IMR-90 (cell line): Measurements from ENCODE around the gene PSKH1. TPM values are rescaled to one million over a fixed set of nuclear protein-coding genes. Genes with fewer than 3 reads are reported as not detected.

Source experiments
- ATAC-seq: fragments of 200-7000 bp; cut with Tn5 transposase; 2 replicates; pipeline ENCODE4 v1.9.1; 2020; ENCODE audit warnings: low read depth, mild to moderate bottlenecking, moderate library complexity
- BruUV-seq: library from RNA; stranded (reverse); fragments of 400-500 nt; replicated peaks from 2 replicates; lab custom pipeline; 2021; lab: Mats Ljungman, UMichigan
- CTCF ChIA-PET: fragments of 300-600 bp; formaldehyde crosslinking; extraction: SDS; loops from one replicate; lab custom pipeline; 2021; ENCODE audit warnings: antibody characterized with exemption; lab: Yijun Ruan, JAX
- POLR2A ChIA-PET: fragments of 300-600 bp; sonication (Branson Sonifier 250); formaldehyde crosslinking; loops from one replicate; lab custom pipeline; 2022; ENCODE audit warnings: antibody characterized with exemption; ENCODE audit not compliant: unreplicated experiment; lab: Charles Lee
- DNase-seq: peaks from one replicate; pipeline ENCODE4 v3.0.0; 2013
- H2AFZ ChIP-seq: replicated peaks from 2 replicates; pipeline ENCODE3; 2013; ENCODE audit warnings: low read length, mild to moderate bottlenecking; ENCODE audit not compliant: poor library complexity
- H2AK5ac ChIP-seq: 2 replicates; pipeline ENCODE4 v1.6.1; 2013; ENCODE audit warnings: low read depth, low read length, inconsistent platforms
- H2AK9ac ChIP-seq: replicated peaks from 2 replicates; pipeline ENCODE3; 2013; ENCODE audit warnings: mild to moderate bottlenecking, low read depth, low read length, moderate library complexity; ENCODE audit not compliant: poor library complexity
- H2BK120ac ChIP-seq: 2 replicates; pipeline ENCODE4 v1.6.1; 2013; ENCODE audit warnings: low read depth, low read length, inconsistent platforms
- H2BK15ac ChIP-seq: 3 replicates; pipeline ENCODE4 v1.6.1; 2013; ENCODE audit warnings: low read depth, low read length, inconsistent platforms
- H2BK20ac ChIP-seq: 2 replicates; pipeline ENCODE4 v1.6.1; 2013; ENCODE audit warnings: low read depth, mild to moderate bottlenecking, inconsistent platforms, low read length, moderate library complexity
- H2BK5ac ChIP-seq: 2 replicates; pipeline ENCODE4 v1.6.1; 2013; ENCODE audit warnings: mild to moderate bottlenecking, low read depth, low read length, inconsistent platforms; ENCODE audit not compliant: poor library complexity, severe bottlenecking
- H3K14ac ChIP-seq: replicated peaks from 2 replicates; pipeline ENCODE4 v1.6.1; 2013; ENCODE audit warnings: low read depth, low read length, inconsistent platforms
- H3K18ac ChIP-seq: 2 replicates; pipeline ENCODE4 v1.6.1; 2013; ENCODE audit warnings: low read depth, low read length, control low read depth
- H3K23ac ChIP-seq: 2 replicates; pipeline ENCODE4 v1.6.1; 2013; ENCODE audit warnings: low read depth, low read length, inconsistent platforms
- H3K27ac ChIP-seq: 2 replicates; pipeline ENCODE4 v1.5.1; 2013; ENCODE audit warnings: mild to moderate bottlenecking, control low read depth, low read length; ENCODE audit not compliant: insufficient read depth
- H3K27me3 ChIP-seq: 2 replicates; pipeline ENCODE4 v1.6.1; 2013; ENCODE audit warnings: low read length; ENCODE audit not compliant: control insufficient read depth, insufficient read depth
- H3K36me3 ChIP-seq: 2 replicates; pipeline ENCODE4 v1.6.1; 2013; ENCODE audit warnings: low read length, mixed read lengths; ENCODE audit not compliant: control insufficient read depth, insufficient read depth
- H3K4ac ChIP-seq: 2 replicates; pipeline ENCODE4 v1.6.1; 2013; ENCODE audit warnings: low read depth, low read length, inconsistent platforms
- H3K4me1 ChIP-seq: 2 replicates; pipeline ENCODE4 v1.6.1; 2013; ENCODE audit warnings: low read length, mixed read lengths; ENCODE audit not compliant: control insufficient read depth, insufficient read depth
- H3K4me2 ChIP-seq: 2 replicates; pipeline ENCODE4 v1.6.1; 2013; ENCODE audit warnings: low read depth, mild to moderate bottlenecking, control low read depth, low read length, moderate library complexity
- H3K4me3 ChIP-seq: 2 replicates; pipeline ENCODE4 v1.5.1; 2013; ENCODE audit warnings: low read depth, mild to moderate bottlenecking, control low read depth, low read length, moderate library complexity; ENCODE audit not compliant: insufficient read depth
- H3K56ac ChIP-seq: 2 replicates; pipeline ENCODE4 v1.6.1; 2013; ENCODE audit warnings: low read length, inconsistent platforms; ENCODE audit not compliant: insufficient read depth; ENCODE audit errors: extremely low read depth
- H3K79me1 ChIP-seq, 2 experiments: 2 replicates each; pipeline ENCODE4 v1.6.1; 2013; ENCODE audit warnings: low read length in 2 of 2, inconsistent platforms in 1 of 2, low read depth in 1 of 2
- H3K9ac ChIP-seq: 2 replicates; pipeline ENCODE4 v1.6.1; 2013; ENCODE audit warnings: low read depth, low read length, control low read depth
- H3K9me1 ChIP-seq: 2 replicates; pipeline ENCODE4 v1.6.1; 2013; ENCODE audit warnings: low read length, inconsistent platforms; ENCODE audit not compliant: insufficient read depth
- H3K9me3 ChIP-seq: 2 replicates; pipeline ENCODE4 v1.6.1; 2013; ENCODE audit warnings: low read length; ENCODE audit not compliant: control insufficient read depth, insufficient read depth
- H4K20me1 ChIP-seq: 2 replicates; pipeline ENCODE4 v1.6.1; 2013; ENCODE audit warnings: low read length, inconsistent platforms; ENCODE audit not compliant: insufficient read depth
- H4K5ac ChIP-seq: 2 replicates; pipeline ENCODE4 v1.6.1; 2013; ENCODE audit warnings: mild to moderate bottlenecking, low read depth, low read length, control low read depth
- H4K8ac ChIP-seq, 2 experiments: 2 replicates each; pipeline ENCODE4 v1.6.1; 2013; ENCODE audit warnings: low read depth in 2 of 2, low read length in 2 of 2, control low read depth in 1 of 2, inconsistent platforms in 1 of 2
- H4K91ac ChIP-seq: 2 replicates; pipeline ENCODE4 v1.6.1; 2013; ENCODE audit warnings: low read depth, low read length, inconsistent platforms; ENCODE audit not compliant: insufficient read depth
- BHLHE40 ChIP-seq: fragments of 150-350 bp; IDR thresholded peaks from 2 replicates; pipeline ENCODE4 v1.6.1; 2016; ENCODE audit warnings: mild to moderate bottlenecking, low read depth, low read length
- FOS ChIP-seq: fragments of 150-350 bp; IDR thresholded peaks from 2 replicates; pipeline ENCODE4 v1.6.1; 2016; ENCODE audit warnings: low read depth, low read length
- MXI1 ChIP-seq: IDR thresholded peaks from 2 replicates; pipeline ENCODE4 v1.6.1; 2012; ENCODE audit warnings: low read depth, mild to moderate bottlenecking, low read length, moderate library complexity, borderline replicate concordance
- POLR2A ChIP-seq: IDR thresholded peaks from 2 replicates; pipeline ENCODE4 v1.6.1; 2012; ENCODE audit warnings: mild to moderate bottlenecking, low read depth, low read length
- RFX5 ChIP-seq: IDR thresholded peaks from 2 replicates; pipeline ENCODE4 v1.8.0; 2012; ENCODE audit warnings: low read depth, mild to moderate bottlenecking, low read length, moderate library complexity
- SMC3 ChIP-seq: fragments of 150-350 bp; IDR thresholded peaks from 2 replicates; pipeline ENCODE4 v1.6.1; 2016; ENCODE audit warnings: low read depth, mild to moderate bottlenecking, antibody characterized with exemption, low read length, moderate library complexity
- USF2 ChIP-seq: fragments of 150-350 bp; IDR thresholded peaks from 2 replicates; pipeline ENCODE4 v1.6.1; 2017; ENCODE audit warnings: mild to moderate bottlenecking, antibody characterized with exemption, low read length, low read depth
- WGBS, 2 experiments: methylation state at CpG; one replicate each; pipeline versions ENCODE4 v1.1.5 to v1.1.7; 2013; ENCODE audit warnings: missing lambda C conversion rate in 2 of 2; ENCODE audit not compliant: insufficient read length in 1 of 2; ENCODE audit errors: extremely low coverage in 2 of 2; 5-methylcytosine and 5-hydroxymethylcytosine counted together
- dilution Hi-C: fragments of 300-500 bp; cut with HindIII; formaldehyde crosslinking; loops from one replicate; pipeline ENCODE4 v1.14.3; 2018; ENCODE audit warnings: low sequenced_read_pairs; ENCODE audit not compliant: unreplicated experiment
- in situ Hi-C: fragments of 300-500 bp; cut with MboI; formaldehyde crosslinking; loops from 3 replicates; pipeline ENCODE4 v1.14.3; 2019; ENCODE audit warnings: low sequenced_read_pairs, inconsistent platforms, mixed read lengths
- intact Hi-C: fragments of 100-400 bp; cut with micrococcal nuclease; formaldehyde crosslinking; loops from 2 replicates; pipeline ENCODE4 v1.10.0; 2022
- polyA plus RNA-seq, 3 experiments: library from polyadenylated mRNA; depleted of rRNA; stranded (reverse); fragments of >200 nt; gene quantifications; 2 replicates each; pipeline ENCODE4 v1.2.3, GENCODE V29; 2012; ENCODE audit warnings: low replicate concordance in 1 of 3
- total RNA-seq: library from RNA; depleted of rRNA; stranded (reverse); fragments of >200 nt; gene quantifications from 2 replicates; pipeline ENCODE4 v1.2.3, GENCODE V29; 2012

The PSKH1 gene
- total and polyA plus RNA-seq, 2 of the 4 experiments (the other 2 are of a cell fraction), result 11.5 to 26.7 TPM

GRCh38 chr16:67880584-67880983 is 12.5 kb upstream of the PSKH1 start:
- Histone ChIP-seq H4K8ac (no peak overlapping the region), H3K36me3 (peaks cover 83% of the 10 kb centered on the region), H3K27ac (no peak overlapping the region), H3K79me1 (peaks cover 11 to 31% of the 10 kb centered on the region in 2 experiments; a peak in 3 of 4 replicates), H3K9me1 (peaks cover 3% of the 10 kb centered on the region; the same call in 1 of the 2 replicates), H2BK5ac (no peak overlapping the region), H3K9me3 (no peaks in the 10 kb centered on the region), H2AK5ac (no peak overlapping the region), H3K23ac (no peak overlapping the region), H4K20me1 (peaks cover 52% of the 10 kb centered on the region), H3K4me2 (no peak overlapping the region), H2BK15ac (no peak overlapping the region), H2AK9ac (no peak overlapping the region), H3K4me3 (no peak overlapping the region), H3K27me3 (no peaks in the 10 kb centered on the region), H2BK20ac (no peak overlapping the region), H3K9ac (no peak overlapping the region), H3K14ac (no peak overlapping the region), H3K56ac (no peak overlapping the region), H2AFZ (no peak overlapping the region), H4K5ac (no peak overlapping the region), H2BK120ac (no peak overlapping the region), H3K18ac (no peak overlapping the region), H3K4me1 (peaks cover 4% of the 10 kb centered on the region; the same call in 1 of the 2 replicates), H3K4ac (no peak overlapping the region), H4K91ac (no peak overlapping the region)
- TF ChIP-seq RFX5, result no peak
- no peak for TF ChIP-seq BHLHE40
- TF ChIP-seq MXI1, result no peak
- no peak for TF ChIP-seq FOS
- TF ChIP-seq POLR2A, result no peak
- TF ChIP-seq USF2, result no peak
- no peak for TF ChIP-seq SMC3
- dilution Hi-C loops, result no loop called here
- BruUV-seq, result no TSS peak
- ChIA-PET CTCF (interaction anchor here (0.6 to 0.9 kb wide), 2 partner anchors 9 to 33 kb away, joined by 3 read pairs; no protein-coding TSS in a partner anchor), POLR2A (no interaction called here)
- intact Hi-C loops, result no loop called here
- in situ Hi-C loops, result no loop called here
- DNase-seq (no peak), ATAC-seq (no peak)
- WGBS, 2 experiments, result 100% methylated on average over 3 of the region's 13 CpGs; no CpG with 5 or more reads in 1 of the 2 experiments
